Activated naive CD4-positive, alpha-beta T cell treated with anti-CD3 and anti-CD28 coated beads, Interleukin-2, amount 50 U/mL, for 24 hours (primary cell): Measurements from ENCODE around the gene UVRAG.

ENCODE experiments used
- H3K27ac Mint-ChIP-seq: one replicate; pipeline ENCODE4 v1.8.0; 2021; ENCODE audit warnings: mild to moderate bottlenecking, mixed read lengths
- H3K27me3 Mint-ChIP-seq: one replicate; pipeline ENCODE4 v1.8.0; 2021; ENCODE audit warnings: mixed read lengths
- H3K36me3 Mint-ChIP-seq: one replicate; pipeline ENCODE4 v1.8.0; 2021; ENCODE audit warnings: mixed read lengths
- H3K4me1 Mint-ChIP-seq: one replicate; pipeline ENCODE4 v1.8.0; 2021; ENCODE audit warnings: mixed read lengths
- H3K4me3 Mint-ChIP-seq: one replicate; pipeline ENCODE4 v1.8.0; 2021; ENCODE audit warnings: mild to moderate bottlenecking, mixed read lengths
- H3K9me3 Mint-ChIP-seq: one replicate; pipeline ENCODE4 v1.8.0; 2021; ENCODE audit warnings: mixed read lengths

Gene UVRAG

GRCh38 chr11:75796091-75796435 is 18.9 kb upstream of the UVRAG start:
- no peaks in the 10 kb centered on the region for H3K27me3 Mint-ChIP-seq
- no peaks in the 10 kb centered on the region for H3K36me3 Mint-ChIP-seq
- H3K4me1 Mint-ChIP-seq, result no peaks in the 10 kb centered on the region
- no peaks in the 10 kb centered on the region for H3K9me3 Mint-ChIP-seq
- no peak overlapping the region for H3K27ac Mint-ChIP-seq
- no peak overlapping the region for H3K4me3 Mint-ChIP-seq

GRCh38 chr11:75797116-75797515 is 17.9 kb upstream of the UVRAG start:
- Mint-ChIP-seq H3K4me1 (peaks cover 6% of the 10 kb centered on the region), H3K4me3 (no peak overlapping the region), H3K27me3 (no peaks in the 10 kb centered on the region), H3K36me3 (no peaks in the 10 kb centered on the region), H3K9me3 (no peaks in the 10 kb centered on the region), H3K27ac (no peak overlapping the region)

- Mint-ChIP-seq H3K4me3 (no peak overlapping the region), H3K27ac (no peak overlapping the region), H3K9me3 (no peaks in the 10 kb centered on the region), H3K27me3 (no peaks in the 10 kb centered on the region), H3K4me1 (peaks cover 6% of the 10 kb centered on the region), H3K36me3 (no peaks in the 10 kb centered on the region)
Measured at GRCh38 chr11:75797792-75798191, 17.2 kb upstream of the UVRAG start.

GRCh38 chr11:75800136-75800675 is 14.8 kb upstream of the UVRAG start:
- H3K9me3 Mint-ChIP-seq, result no peaks in the 10 kb centered on the region
- H3K27ac Mint-ChIP-seq, result no peak overlapping the region
- H3K4me1 Mint-ChIP-seq, result peaks cover 10% of the 10 kb centered on the region
- H3K36me3 Mint-ChIP-seq, result no peaks in the 10 kb centered on the region
- no peaks in the 10 kb centered on the region for H3K27me3 Mint-ChIP-seq
- no peak overlapping the region for H3K4me3 Mint-ChIP-seq

- Mint-ChIP-seq H3K9me3 (no peaks in the 10 kb centered on the region), H3K36me3 (no peaks in the 10 kb centered on the region), H3K27ac (no peak overlapping the region), H3K4me3 (no peak overlapping the region), H3K27me3 (no peaks in the 10 kb centered on the region), H3K4me1 (peaks cover 10% of the 10 kb centered on the region)
Measured at GRCh38 chr11:75800728-75801361, 14.2 kb upstream of the UVRAG start.

GRCh38 chr11:75801362-75802020 is 13.5 kb upstream of the UVRAG start:
- H3K36me3 Mint-ChIP-seq, result no peaks in the 10 kb centered on the region
- no peaks in the 10 kb centered on the region for H3K9me3 Mint-ChIP-seq
- H3K27me3 Mint-ChIP-seq, result no peaks in the 10 kb centered on the region
- peaks cover 10% of the 10 kb centered on the region for H3K4me1 Mint-ChIP-seq
- no peak overlapping the region for H3K4me3 Mint-ChIP-seq
- H3K27ac Mint-ChIP-seq, result no peak overlapping the region

GRCh38 chr11:75802021-75802912 is 12.7 kb upstream of the UVRAG start:
- Mint-ChIP-seq H3K36me3 (no peaks in the 10 kb centered on the region), H3K4me3 (no peak overlapping the region), H3K9me3 (no peaks in the 10 kb centered on the region), H3K27ac (peak overlapping the region; percentile 23), H3K4me1 (peaks cover 10% of the 10 kb centered on the region), H3K27me3 (no peaks in the 10 kb centered on the region)

GRCh38 chr11:75802913-75803820 is 11.8 kb upstream of the UVRAG start:
- no peaks in the 10 kb centered on the region for H3K27me3 Mint-ChIP-seq
- H3K4me1 Mint-ChIP-seq, result peaks cover 10% of the 10 kb centered on the region
- no peak overlapping the region for H3K4me3 Mint-ChIP-seq
- H3K36me3 Mint-ChIP-seq, result no peaks in the 10 kb centered on the region
- H3K27ac Mint-ChIP-seq, result no peak overlapping the region
- H3K9me3 Mint-ChIP-seq, result no peaks in the 10 kb centered on the region

- no peaks in the 10 kb centered on the region for H3K9me3 Mint-ChIP-seq
- no peaks in the 10 kb centered on the region for H3K36me3 Mint-ChIP-seq
- peaks cover 7% of the 10 kb centered on the region for H3K4me1 Mint-ChIP-seq
- H3K27ac Mint-ChIP-seq, result no peak overlapping the region
- H3K4me3 Mint-ChIP-seq, result no peak overlapping the region
- H3K27me3 Mint-ChIP-seq, result no peaks in the 10 kb centered on the region
Measured at GRCh38 chr11:75809111-75809510, 5.9 kb upstream of the UVRAG start.

- H3K27me3 Mint-ChIP-seq, result no peaks in the 10 kb centered on the region
- no peak overlapping the region for H3K4me3 Mint-ChIP-seq
- H3K27ac Mint-ChIP-seq, result peak overlapping the region; percentile 87
- H3K9me3 Mint-ChIP-seq, result no peaks in the 10 kb centered on the region
- no peaks in the 10 kb centered on the region for H3K36me3 Mint-ChIP-seq
- H3K4me1 Mint-ChIP-seq, result peaks cover 7% of the 10 kb centered on the region
Measured at GRCh38 chr11:75809991-75810390, 5.0 kb upstream of the UVRAG start.

- Mint-ChIP-seq H3K27me3 (no peaks in the 10 kb centered on the region), H3K4me1 (peaks cover 7% of the 10 kb centered on the region), H3K4me3 (no peak overlapping the region), H3K9me3 (no peaks in the 10 kb centered on the region), H3K36me3 (no peaks in the 10 kb centered on the region), H3K27ac (no peak overlapping the region)
Measured at GRCh38 chr11:75810637-75811390, 4.2 kb upstream of the UVRAG start.

GRCh38 chr11:75811485-75811884 is 3.5 kb upstream of the UVRAG start:
- Mint-ChIP-seq H3K9me3 (no peaks in the 10 kb centered on the region), H3K27me3 (no peaks in the 10 kb centered on the region), H3K27ac (no peak overlapping the region), H3K4me3 (no peak overlapping the region), H3K36me3 (no peaks in the 10 kb centered on the region), H3K4me1 (peaks cover 7% of the 10 kb centered on the region)

GRCh38 chr11:75812542-75813040 is 2.4 kb upstream of the UVRAG start:
- Mint-ChIP-seq H3K27ac (no peak overlapping the region), H3K36me3 (no peaks in the 10 kb centered on the region), H3K9me3 (no peaks in the 10 kb centered on the region), H3K4me3 (no peak overlapping the region), H3K4me1 (peaks cover 7% of the 10 kb centered on the region), H3K27me3 (no peaks in the 10 kb centered on the region)

GRCh38 chr11:75813124-75813523 is 1.9 kb upstream of the UVRAG start:
- peak overlapping the region; percentile 74 for H3K27ac Mint-ChIP-seq
- peak overlapping the region; percentile 98 for H3K4me3 Mint-ChIP-seq
- no peaks in the 10 kb centered on the region for H3K9me3 Mint-ChIP-seq
- H3K36me3 Mint-ChIP-seq, result no peaks in the 10 kb centered on the region
- H3K4me1 Mint-ChIP-seq, result peaks cover 10% of the 10 kb centered on the region
- H3K27me3 Mint-ChIP-seq, result no peaks in the 10 kb centered on the region
